SU-DHL-6 (cell line): ENCODE measurements around the gene ECHDC3.

Source experiments
- CTCF ChIP-seq: fragments of 200-600 bp; sonication (generic); IDR thresholded peaks from one replicate; pipeline ENCODE4 v1.5.1; 2017; ENCODE audit warnings: antibody characterized with exemption, mild to moderate bottlenecking, low read length, moderate library complexity; ENCODE audit not compliant: insufficient read depth, poor library complexity, severe bottlenecking
- EZH2phosphoT487 ChIP-seq: fragments of 200-600 bp; sonication (generic), shearing (Covaris generic); conservative IDR thresholded peaks from 2 replicates; pipeline ENCODE4 v1.6.1; 2018; ENCODE audit warnings: mild to moderate bottlenecking, antibody characterized with exemption, low read length, moderate library complexity, mixed read lengths

GRCh38 chr10:11787846-11788245 lies 45.7 kb downstream of the ECHDC3 start:
- no peak for TF ChIP-seq EZH2phosphoT487
- no peak for TF ChIP-seq CTCF
